CD4-positive, alpha-beta T cell treated with Interferon gamma for 1 hour (primary cell): ENCODE data around the gene S100P.
A peak's percentile ranks its signal among the peaks of the same experiment; 100 is the strongest.

Experiments
- DNase-seq: peaks from one replicate; pipeline ENCODE4 v3.0.0-alpha.2; 2020

The S100P gene

DNA sequence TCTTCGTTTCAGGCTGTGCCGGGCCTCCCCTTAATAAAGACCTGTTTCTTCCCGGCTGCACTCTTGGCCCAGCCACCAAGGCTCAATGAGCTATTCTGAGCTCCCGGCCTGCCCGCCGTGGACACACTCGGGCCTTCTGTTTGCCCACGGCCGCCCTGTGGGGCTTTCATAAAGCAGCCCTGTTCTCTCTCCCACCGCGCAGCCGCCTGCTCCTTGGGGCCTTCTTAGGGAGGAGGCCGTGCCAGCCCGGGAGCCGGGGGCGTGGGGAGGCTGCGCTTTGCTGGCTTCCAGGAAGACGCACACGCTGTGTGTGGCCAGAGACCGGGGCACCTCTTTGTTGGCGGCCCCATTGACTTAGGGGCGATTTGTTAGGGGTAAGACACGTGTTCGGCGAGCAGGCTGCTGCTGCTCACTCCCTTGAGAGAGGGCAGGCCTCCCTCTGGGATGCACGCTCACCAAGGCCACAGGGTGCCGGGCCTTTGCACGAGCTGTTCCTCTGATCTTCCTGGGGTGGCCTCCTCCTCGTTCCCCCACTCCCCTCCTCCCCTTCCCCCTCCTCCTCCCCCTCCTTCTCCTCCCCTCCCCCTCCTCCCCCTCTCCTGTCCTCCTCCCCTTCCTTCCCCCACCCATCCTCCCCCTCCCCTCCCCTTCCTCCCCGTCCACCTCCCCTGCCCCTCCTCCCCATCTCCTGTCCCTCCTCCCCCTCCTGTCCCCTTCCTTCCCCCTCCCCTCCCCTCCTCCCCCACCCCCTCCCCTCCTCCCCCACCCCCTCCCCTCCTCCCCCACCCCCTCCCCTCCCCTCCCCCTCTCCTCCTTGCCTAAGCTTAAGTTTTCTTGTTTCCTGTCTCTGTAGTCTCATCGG is 33.6 kb downstream of the S100P start:
- no peak for DNase-seq

DNA sequence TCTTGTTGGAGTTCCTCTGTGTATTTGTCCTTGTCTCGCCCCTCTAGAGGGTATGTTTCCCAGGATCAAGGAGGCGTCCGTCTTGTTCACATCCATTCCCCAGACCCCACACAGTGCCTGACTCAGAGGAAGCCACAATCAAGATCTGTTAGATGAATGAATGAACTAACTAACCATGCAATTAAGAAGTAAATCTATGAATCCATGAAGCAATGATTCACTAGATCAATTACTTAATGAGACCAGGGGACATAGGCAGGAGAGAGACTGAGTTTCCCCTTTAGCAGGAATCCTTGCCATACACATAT is 34.2 kb downstream of the S100P start:
- no peak for DNase-seq

DNA sequence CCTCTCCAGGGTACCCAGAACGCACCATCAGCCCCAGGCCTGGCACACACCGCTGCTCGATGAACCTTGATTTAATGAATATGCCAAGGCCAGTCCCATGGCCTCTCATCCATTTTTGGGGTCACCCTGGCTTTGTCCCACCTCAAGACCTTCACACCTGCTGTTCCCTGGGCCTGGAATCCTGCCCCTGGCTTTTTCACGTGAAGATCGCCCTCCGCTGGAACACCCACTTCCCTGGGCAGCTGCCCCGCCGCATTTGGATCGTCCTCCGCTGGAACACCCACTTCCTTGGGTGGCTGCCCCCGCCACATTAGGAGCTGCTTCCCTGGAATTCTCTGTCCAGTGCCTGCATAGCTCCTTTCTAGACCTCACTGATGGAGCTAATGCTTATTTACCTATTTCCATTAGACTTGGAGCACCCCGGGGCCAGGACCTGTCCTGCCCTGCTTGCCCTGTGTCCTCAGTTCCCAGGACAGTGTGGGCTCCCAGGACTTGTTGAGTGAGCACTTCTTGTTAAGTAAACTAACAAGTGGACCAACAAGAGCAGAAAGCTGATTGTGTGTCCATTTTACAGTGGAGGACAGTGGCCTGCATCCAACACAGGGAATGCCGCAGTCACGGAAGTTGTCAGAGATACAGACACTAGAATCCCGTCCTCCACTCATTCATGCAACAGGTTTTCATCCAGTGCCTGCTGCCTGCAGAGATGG is 34.8 kb downstream of the S100P start:
- no peak for DNase-seq

DNA sequence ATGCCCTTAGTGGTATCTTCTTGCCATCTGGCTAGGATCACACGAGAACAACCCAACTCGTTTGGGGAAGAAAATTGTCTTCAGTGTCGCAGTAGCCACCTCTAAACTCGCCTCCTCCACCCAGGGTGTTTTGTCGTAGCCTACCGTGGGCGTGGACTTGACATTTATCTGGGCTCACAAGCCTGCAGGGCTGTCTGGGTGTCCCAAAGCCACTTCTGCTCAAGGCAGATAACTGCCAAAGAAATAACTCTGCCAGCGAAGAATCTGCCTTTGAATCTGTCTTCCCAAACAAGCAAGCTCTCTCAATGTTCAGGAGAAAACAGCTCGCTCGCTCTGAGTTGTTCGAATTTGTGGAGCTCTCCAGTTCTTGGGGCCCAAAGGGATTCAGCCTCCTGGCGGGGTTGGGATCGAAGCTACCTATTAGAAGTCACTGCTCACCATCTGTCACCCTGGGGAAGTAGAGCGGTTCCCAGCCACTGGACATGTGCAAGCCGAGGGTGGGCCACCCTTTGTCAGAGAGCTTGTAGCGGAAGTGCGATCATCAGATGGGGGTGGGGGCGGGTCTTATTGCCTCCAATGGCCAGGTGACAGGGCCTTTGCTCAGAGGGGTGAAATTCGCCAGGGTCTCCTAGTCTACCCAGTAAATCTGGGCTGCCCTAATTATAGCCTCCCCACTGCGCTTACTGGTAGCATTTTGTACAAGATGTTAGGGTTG is 37.1 kb downstream of the S100P start:
- DNase-seq = no peak

DNA sequence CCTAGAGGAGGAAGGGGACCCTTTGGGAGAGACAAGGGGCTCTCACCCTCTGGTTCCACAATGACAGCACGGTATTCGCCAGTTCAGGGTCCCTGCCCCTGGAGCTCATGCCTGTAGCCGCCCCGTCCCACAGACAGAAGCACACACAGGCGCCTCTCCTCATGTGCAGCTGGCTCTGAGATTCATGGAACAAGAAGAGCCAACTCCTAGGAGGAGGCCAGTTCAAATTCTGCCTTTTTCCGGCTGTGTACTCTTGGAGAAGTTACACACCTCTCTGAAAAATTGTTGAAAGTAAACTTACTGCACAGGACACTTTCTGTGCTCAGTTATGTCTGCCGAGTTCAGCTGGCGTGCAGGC is 37.6 kb downstream of the S100P start:
- no peak for DNase-seq

DNA sequence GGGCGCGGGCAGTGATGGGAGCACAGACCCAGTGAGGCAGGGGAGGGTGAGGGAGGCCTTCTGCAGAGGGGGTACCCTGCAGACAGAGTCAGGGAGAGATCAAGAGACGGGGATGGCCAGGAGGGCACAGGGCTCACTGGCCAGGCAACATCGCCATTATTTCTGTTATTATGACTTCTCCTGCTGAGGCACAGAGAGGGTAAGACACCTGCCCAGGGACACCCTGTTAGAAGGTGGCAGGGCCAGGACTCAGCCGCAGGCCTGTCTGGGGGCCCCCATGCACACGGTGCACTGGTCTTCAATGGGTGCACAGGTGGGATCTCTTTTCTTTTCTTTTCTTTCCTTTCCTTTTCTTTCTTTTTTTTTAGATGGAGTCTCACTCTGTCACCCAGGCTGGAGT is 38.1 kb downstream of the S100P start:
- DNase-seq = no peak

DNA sequence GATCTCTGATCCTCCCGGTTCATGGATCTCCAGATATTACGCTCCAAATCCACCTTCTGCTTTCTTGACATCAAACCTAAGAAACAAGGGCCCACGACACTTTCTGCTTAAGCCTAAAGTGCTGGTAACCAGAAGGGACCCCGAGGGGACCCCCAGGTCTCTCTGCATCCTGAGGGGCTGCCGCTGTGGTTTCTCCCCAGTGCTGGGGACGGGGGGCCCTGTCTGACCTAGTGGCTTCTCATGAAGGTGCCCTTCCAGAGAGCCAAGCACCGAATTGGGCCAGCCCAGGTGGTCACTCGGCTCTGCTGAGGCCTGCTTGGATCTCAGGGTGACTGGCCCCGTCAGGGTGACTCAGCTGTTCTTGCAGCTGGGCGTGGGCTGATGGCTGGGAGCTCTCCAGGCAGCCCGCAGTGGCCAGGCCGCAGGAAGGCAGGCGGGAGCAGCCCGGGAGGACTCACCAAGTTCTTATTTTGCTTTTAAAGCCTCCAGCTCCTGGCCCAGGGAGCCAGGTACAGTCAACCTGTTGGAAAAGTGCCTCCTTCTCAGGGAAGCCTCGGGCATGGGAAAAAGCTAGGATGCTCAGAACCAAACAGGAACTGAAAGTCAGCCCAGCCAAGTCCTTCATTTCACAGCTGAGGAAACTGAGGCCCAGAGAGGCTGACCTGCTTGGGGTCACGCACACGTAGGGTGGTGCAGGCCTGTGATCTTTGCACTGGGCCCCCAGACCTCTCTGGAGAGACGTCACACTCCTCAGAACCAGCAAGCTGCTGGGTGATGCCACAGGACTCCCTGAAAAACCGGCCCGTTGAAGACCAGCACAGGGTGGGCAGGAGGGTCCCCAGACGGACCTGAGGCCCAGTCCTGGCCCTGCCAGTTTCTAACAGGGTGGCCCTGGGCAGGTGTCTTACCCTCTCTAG is 39.0 kb downstream of the S100P start:
- peak; percentile 9 for DNase-seq

DNA sequence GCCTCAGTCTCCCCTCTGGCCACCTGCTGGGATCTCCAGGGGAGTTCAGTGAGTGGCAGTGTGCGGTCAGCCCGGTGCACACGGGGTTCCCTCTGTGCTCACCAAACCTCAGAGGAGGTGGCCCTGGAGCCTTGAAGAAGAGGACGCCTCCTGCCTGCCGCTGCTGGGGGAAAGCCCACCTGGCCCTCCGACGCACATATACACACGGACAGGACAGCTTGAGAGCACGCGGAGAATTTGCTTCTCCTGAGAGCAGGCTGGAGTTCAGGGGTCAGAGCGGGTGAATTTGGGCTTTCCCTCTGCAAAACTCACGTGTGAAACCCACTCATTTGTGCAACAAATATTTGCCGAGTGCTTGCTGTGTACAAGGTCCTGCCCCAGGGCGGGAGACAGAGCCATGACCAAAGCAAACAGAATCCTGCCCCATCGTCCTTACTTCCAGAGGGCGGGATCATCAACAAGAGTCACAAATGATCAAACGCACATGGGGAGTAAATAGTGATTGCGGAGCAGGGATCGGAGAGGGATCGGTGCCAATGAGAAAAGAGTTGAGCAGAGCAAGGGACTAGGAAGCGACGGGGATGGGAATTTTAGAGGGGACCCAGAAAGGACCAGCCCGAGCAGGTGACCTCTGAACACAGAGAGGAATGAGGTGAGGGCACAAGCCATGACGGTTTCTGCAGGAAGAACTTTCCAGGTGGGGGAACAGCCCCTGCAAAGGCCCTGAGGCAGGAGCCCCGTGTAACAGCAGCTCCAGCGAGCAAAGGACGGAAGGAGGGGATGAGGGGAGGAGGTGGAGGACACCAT is 39.9 kb downstream of the S100P start:
- DNase-seq = no peak

DNA sequence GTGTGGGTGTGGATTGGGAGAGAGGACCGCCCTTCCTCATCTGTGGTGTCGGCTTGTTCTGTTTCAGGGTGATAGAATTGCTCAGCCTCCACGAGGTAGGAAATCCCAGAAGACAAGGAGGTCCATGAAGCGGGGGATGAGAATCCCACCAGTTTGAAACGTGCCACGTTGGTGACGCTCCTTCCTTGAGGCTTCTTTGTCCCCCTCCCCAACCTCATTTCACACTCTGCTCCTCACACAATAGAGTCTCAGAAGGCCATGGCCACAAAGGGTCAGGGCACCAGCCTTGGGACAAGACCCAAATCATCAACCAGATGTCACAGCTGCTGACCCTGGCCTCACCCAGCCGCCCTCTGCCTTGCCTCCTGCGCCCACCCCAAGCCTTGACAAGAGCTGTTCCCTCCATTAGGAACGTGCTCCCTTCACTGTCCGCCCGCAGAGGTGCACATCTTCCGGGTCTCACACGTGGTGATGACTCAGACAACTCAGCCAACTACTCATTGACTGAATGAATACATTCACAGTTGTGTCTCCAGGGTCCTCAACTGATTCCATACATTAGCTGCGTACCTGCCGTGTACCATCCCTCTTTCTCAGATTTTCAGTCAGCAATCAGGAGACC is 40.6 kb downstream of the S100P start:
- no peak for DNase-seq

DNA sequence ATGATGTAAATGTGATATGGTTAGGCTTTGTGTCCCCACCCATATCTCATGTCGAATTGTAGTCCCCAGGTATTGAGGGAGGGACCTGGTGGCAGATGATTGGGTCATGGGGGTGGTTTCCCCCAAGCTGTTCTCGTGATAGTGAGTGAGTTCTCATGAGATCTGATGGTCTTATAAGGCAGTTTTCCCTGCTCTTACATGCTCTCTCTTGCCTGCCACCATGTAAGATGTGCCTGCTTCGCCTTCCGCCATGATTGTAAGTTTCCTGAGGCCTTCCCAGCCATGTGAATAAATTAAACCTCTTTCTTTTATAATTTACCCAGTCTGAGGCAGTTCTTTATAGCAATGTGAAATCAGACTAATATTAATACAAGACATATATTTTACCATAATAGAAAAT is 46.2 kb downstream of the S100P start:
- no peak for DNase-seq

DNA sequence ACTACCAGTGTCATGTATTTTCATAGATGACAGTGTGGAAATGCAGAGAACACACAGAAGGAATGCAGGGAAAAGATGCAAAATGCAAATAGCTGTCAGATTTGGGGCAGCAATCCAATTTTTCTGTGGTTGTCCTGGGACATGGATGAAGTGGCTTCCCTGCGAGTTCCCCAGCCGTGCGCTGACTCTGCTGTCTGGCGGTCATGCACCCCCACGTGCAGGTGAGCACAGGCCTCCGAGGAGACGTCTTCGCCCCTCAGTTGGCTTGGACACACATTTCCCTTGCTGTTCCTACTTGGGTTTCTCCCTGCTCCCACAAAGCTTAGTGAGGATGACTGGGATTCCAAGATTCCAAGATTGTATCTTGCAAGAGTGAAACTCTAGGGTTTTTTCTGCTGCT is 46.7 kb downstream of the S100P start:
- no peak for DNase-seq

DNA sequence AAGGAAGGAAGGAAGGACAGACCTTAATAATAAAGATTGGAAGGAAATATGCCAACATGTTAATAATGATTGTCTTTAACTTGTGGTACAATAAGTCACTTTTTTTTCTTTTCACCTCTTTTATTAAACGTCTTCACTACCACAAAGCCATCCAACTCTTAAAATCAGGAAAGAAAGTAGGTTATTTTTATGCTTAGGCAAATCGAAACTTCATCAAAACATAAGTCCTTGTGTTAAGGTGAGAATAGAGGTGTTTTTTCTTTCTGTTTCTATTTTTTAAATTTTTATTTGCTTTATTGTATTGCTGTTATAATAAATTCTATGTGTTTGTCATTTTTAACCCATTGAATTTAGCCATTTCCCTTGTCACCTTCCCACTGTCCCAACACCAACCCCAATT is 48.8 kb downstream of the S100P start:
- DNase-seq = no peak

DNA sequence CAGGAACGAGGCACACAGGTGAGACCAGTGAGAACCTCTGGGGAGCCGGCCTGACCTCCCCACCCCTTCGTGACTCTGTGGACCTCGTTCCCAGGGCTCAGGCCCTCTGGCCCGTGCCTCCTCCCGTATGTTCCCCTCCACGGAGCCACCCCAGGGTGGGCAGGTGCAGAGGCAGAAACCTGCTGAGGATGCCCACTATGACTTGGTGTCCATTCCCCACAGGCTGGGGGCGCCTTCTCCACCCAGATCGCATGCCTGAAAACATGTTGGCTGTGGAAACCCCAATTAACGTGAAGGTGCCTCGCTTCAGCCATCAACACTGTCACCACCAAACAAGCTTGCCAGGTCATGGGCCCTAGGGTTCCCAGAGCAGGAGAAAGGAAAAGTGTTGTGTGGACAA is 49.3 kb downstream of the S100P start:
- DNase-seq = no peak
